HG02884 (cell line): ENCODE data around the gene ARL8B.

Experiments used
- ATAC-seq: cut with Tn5 transposase; IDR thresholded peaks from one replicate; pipeline ENCODE4 v1.9.1; 2021; ENCODE audit warnings: mild to moderate bottlenecking, moderate library complexity; ENCODE audit not compliant: unreplicated experiment

ARL8B gene

DNA sequence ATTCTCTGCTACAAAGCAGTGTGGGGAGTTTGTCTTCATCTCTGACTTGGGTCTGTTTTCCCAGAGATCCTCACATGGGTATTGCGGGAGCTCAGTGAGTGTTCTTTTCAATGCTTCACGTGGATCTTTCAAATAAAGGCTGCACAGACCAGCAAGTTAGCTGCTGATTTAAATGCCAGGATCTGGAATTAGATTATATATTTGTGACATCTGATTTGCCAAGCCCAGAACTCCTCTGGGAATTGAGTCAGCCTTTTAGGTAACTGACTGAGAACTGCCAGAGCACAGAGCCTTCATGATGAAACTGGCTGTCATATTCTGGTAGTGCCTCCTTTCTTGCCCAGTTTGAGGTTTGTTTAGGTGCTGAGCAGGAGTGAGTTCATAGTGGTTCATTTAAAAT, 80.1 kb downstream of the ARL8B start:
- no peak for ATAC-seq

- ATAC-seq, result peak; percentile 95
These were observed 83.3 kb downstream of the ARL8B start for GRCh38 chr3:5205165-5205941.

DNA sequence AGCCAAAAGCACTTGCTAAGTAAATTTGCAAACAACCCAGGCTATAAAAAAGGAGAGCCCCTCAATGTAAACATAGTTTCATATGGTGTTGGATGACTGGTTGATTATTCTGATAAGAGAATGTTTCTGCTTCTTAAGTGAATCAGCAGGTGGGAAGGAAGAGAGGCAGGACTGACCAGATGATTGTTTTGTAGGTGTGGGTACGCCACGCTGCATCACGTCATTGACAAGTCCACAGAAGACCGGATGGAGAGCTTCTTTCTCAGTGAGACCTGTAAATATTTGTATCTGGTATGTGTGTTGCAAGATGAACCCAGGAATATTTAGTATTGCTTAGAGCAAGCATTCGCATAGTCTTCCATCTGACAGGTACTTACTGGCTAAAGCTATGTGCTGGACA, 88.8 kb downstream of the ARL8B start:
- no peak for ATAC-seq

DNA sequence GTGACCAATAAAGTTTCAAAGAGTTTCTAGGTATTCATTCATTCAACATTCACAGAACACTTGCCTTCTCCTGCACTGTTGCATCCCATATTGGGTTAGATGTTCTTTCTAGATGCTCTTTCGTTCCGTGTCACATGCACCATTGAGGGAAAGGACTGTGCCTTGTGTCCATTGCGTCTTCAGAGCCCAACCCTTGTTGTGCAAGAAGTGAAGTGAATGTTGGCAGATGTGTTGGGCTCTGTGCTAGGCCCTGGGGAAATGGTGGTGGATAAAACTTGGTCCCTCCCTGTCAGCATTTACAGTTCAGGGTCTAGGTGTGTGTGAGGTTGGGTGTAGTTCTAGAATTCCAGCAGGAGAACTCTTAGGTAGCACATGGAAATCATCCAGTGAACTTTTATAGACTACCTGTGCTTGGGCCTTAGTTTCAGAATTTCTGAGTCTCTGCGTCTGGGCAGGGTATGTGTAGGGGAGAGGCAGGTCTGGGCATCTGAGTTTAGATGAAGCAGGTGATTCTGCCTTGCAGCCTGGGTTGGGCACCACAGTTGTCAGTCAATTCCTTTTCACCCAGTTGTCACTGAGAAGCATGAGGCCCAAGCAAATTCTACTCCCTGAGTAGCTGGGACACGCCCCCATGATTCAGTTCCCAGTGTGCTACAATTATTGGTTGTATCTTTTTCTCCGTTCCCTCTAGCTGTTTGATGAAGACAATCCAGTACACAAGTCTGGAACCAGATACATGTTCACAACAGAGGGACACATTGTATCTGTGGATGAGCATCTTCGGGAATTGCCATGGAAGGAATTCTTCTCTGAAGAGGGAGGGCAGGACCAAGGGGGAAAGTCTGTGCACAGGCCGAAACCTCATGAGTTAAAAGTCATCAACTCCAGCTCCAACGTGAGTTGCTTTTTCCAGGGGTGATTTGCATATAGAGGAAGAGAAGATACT, 90.8 kb downstream of the ARL8B start:
- no peak for ATAC-seq

GRCh38 chr3:5213574-5213966, 91.5 kb downstream of the ARL8B start:
- no peak for ATAC-seq

GRCh38 chr3:5214352-5214751, 92.3 kb downstream of the ARL8B start:
- ATAC-seq, result no peak

DNA sequence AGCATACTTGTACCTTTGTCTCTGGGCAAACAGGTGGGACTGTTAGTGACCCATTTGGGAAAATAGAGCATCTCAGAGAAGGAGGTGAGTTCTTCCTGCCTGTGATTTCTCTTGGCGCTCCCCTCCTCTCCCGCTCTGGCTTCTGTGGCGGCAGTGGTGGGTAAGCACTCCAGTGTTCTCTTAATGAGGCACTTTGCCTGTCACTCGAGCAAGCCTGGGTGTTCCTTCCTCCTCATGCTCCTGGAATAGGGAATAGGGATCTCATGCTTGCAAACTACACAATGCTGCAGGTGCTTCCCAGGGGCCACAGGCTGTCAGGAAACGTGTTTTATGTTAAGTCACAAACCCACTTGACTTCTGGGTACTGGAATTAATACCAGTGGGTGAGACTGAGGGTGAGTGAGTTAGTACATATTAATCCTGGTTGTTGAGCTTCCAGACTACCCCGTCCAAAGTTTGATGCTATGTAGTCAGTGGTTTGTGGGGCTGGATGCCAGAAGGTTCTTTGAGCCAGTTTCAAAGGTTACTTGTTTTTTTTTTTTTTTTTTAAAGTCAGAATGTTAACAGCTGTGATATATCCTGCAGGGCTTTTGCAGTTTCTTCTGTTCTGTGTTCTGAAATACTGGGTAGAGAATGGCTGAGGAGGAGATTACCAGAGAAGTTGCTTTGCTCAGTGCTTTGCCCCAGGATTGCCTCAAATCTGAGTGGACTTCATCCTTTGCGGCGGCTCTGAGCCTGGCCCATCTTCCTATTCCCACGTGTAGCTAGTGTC, 95.9 kb downstream of the ARL8B start:
- no peak for ATAC-seq

DNA sequence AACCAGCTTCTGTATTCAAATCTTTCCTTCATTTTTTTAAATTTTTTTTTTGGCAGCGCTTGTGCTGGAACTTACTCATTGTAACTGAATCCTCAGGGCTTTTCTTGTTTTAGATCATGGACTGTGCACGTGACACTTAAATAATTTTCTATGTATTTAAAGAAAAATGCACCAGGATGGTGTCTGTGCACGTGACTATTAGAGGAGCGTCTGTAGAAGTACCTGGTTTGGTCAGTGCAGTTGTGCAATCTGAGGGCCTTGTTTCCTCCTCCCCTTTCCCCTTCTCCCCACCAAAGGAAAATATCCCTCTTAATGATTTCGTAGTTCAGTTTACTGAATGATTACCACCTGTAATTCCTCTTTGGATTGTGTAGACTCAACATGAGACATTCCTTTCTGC, 96.7 kb downstream of the ARL8B start:
- no peak for ATAC-seq

GRCh38 chr3:5219216-5219615, 97.1 kb downstream of the ARL8B start:
- no peak for ATAC-seq

DNA sequence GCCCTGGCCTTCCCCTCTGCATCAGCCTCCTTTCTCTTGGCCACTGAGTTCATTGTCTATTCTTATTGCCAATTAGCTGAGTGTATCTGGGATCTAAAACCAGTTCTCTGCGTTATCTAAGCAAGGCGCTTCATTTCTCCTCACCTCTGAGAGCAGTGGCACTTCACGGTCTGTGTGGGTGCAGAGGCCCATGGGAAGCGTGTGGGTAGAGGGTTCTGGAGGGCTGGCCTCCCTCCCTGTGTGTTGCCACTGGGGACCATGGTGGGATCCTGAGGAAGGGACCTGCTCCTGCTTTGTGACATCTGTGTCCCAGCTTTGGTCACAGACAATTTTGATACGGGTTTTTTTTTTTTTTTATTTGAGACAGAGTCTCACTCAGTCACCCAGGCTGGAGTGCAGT, 98.1 kb downstream of the ARL8B start:
- ATAC-seq, result no peak

DNA sequence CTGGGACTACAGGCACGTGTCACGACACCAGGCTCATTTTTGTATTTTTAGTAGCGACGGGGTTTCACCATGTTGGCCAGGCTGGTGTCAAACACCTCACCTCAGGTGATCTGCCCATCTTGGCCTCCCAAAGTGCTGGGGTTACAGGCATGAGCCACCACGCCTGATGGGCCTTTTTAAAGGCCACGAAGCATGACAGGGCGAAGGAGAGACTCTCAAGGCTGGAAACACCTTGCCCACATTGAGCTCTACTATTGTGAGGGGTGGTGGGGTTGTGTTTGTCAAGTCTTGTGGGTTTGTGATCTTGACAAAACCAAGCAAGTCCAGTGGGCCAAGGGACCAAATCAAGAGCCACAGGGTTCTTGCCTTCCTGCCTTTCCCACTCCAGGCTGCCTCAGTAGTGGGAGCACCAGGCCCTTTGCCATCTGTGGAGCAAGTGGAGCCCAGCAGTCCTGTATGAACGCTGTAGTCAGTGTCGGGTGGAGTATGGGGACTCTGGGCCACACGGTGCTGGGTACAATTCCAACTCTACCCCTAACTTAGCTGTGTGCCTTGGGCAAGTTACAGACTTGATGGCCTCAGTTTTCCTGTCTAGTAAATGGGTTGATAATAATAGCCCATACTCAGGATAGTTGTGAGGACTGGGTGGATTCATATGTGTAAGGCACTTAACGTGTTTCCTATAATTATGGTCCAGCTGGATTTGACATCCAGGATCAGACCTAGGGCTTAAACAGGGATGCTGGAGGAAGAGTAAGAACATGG, 98.8 kb downstream of the ARL8B start:
- no peak for ATAC-seq

DNA sequence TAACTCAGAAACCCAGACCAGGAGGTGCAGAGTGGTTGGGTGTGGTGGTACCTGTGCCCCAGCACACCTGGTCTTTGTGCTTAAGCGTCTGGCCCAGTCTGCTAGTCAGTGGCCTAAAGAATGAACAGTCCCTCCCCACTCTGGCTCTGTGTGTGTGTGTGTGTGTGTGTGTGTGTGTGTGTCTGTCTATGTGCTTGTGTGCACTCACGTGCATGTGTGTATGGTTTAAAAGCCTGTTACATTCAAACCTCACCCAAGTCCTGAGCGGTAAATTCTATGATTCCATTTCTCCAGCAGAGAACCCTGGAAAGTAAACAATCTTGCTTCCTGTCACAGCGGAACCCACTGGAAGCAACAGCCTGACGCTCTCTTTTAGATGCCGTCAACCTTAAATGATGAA, 99.6 kb downstream of the ARL8B start:
- ATAC-seq, result no peak

GRCh38 chr3:5222283-5223005, 100.4 kb downstream of the ARL8B start:
- ATAC-seq, result no peak

GRCh38 chr3:5226783-5227182, 104.7 kb downstream of the ARL8B start:
- ATAC-seq, result no peak

- no peak for ATAC-seq
These were observed 105.7 kb downstream of the ARL8B start for GRCh38 chr3:5227812-5228211.

- ATAC-seq, result no peak
These were observed 107.3 kb downstream of the ARL8B start for GRCh38 chr3:5229414-5229813.
